ENCODE results near the gene DPEP1. TPM values are rescaled to one million over a fixed set of nuclear protein-coding genes. Genes with fewer than 3 reads are reported as not detected.

The DPEP1 gene
- total RNA-seq, 1 experiment from 2014 or later = 1.1 TPM

GRCh38 chr16:89582614-89583196 lies 30.7 kb upstream of the DPEP1 start:
- Histone ChIP-seq H3K4me3 (replicated peaks in 1 of 2; ENCODE audit: low read depth in 1 of 2, low read length in 2 of 2) (no peak overlapping the region), H3K36me3 (ENCODE audit: control insufficient read depth in 1 of 2, insufficient read depth in 2 of 2, low read length in 2 of 2) (peaks cover 24 to 76% of the 10 kb centered on the region in 2 experiments), H3K9ac (ENCODE audit: low read length) (0 out of 2 replicates have a peak overlapping the region, but pooled peaks have one; percentile 44), H3K27me3 (ENCODE audit: insufficient read depth, low read length) (no peaks in the 10 kb centered on the region), H2AFZ (ENCODE audit: low read depth, low read length, poor library complexity, severe bottlenecking) (no peak overlapping the region), H3K9me3 (ENCODE audit: control insufficient read depth in 1 of 2, insufficient read depth in 1 of 2, low read depth in 1 of 2, low read length in 2 of 2) (peaks cover 0 to 4% of the 10 kb centered on the region in 2 experiments; a peak in 1 of 4 replicates), H4K20me1 (ENCODE audit: insufficient read depth) (no peaks in the 10 kb centered on the region; the same call in 1 of the 2 replicates), H3K79me2 (ENCODE audit: insufficient read depth, low read length) (peaks cover 35% of the 10 kb centered on the region), H3K4me1 (ENCODE audit: control insufficient read depth in 1 of 2, insufficient read depth in 2 of 2, low read length in 2 of 2) (peaks cover 13 to 38% of the 10 kb centered on the region in 2 experiments), H3K4me2 (ENCODE audit: low read length) (no peak overlapping the region), H3K27ac (ENCODE audit: low read depth, low read length) (peak overlapping the region; percentile 45; the same call in 1 of the 2 replicates), H3K9me2 (ENCODE audit: insufficient read depth) (no peaks in the 10 kb centered on the region)
- TF ChIP-seq RAD21 (IDR thresholded peaks at IDR 0.05; ENCODE audit: low read depth) (no peak), TCF7L2 (IDR thresholded peaks at IDR 0.05; ENCODE audit: borderline replicate concordance, extremely low read depth, insufficient read depth, insufficient read length) (no peak), ATF3 (IDR thresholded peaks at IDR 0.05) (no peak), JUND (IDR thresholded peaks at IDR 0.05) (no peak), CTCF (IDR thresholded peaks at IDR 0.05 in 2 of 3, conservative IDR thresholded peaks at IDR 0.05 in 1 of 3; ENCODE audit: borderline replicate concordance in 1 of 3, insufficient read depth in 1 of 3, low read depth in 2 of 3, low read length in 2 of 3) (no peak), ZFX (IDR thresholded peaks at IDR 0.05) (no peak), EGR1 (IDR thresholded peaks at IDR 0.05; ENCODE audit: low read depth) (no peak), YY1 (IDR thresholded peaks at IDR 0.05; ENCODE audit: extremely low read depth, insufficient replicate concordance, low read depth, low read length) (no peak), SP1 (IDR thresholded peaks at IDR 0.05; ENCODE audit: low read depth) (no peak), ELF1 (IDR thresholded peaks at IDR 0.05; ENCODE audit: borderline replicate concordance, low read depth) (no peak), REST (IDR thresholded peaks at IDR 0.05; ENCODE audit: low read depth) (no peak), ZBTB33 (IDR thresholded peaks at IDR 0.05; ENCODE audit: extremely low read depth, insufficient replicate concordance, low read length) (no peak), EZH2 (IDR thresholded peaks at IDR 0.05) (no peak), SIN3A (IDR thresholded peaks at IDR 0.05; ENCODE audit: low read depth) (no peak), MAX (IDR thresholded peaks at IDR 0.05) (no peak), POLR2AphosphoS5 (IDR thresholded peaks at IDR 0.05; ENCODE audit: low read depth, low read length) (no peak), CEBPB (IDR thresholded peaks at IDR 0.05; ENCODE audit: low read depth) (no peak), FOSL1 (IDR thresholded peaks at IDR 0.05; ENCODE audit: low read depth) (no peak), POLR2A (IDR thresholded peaks at IDR 0.05; ENCODE audit: borderline replicate concordance, extremely low read depth, insufficient read depth, insufficient read length) (no peak), SRF (IDR thresholded peaks at IDR 0.05; ENCODE audit: low read depth) (no peak)
- no peak for DNase-seq (ENCODE audit: low read depth, low spot score)
- intact Hi-C loops (cut with micrococcal nuclease) = no loop called here
- no TSS peak for BruUV-seq (replicated peaks)
- POLR2A ChIA-PET = no interaction called here
- CTCF ChIA-PET = no interaction called here
- no peak for ATAC-seq
- RAD21 ChIA-PET (ENCODE audit: low non-redundant PET in 1 of 2, low total read pairs in 2 of 2, uncharacterized antibody in 2 of 2, unreplicated experiment in 2 of 2) = no interaction called here
